ENCODE data around the gene CCL5.

DNA sequence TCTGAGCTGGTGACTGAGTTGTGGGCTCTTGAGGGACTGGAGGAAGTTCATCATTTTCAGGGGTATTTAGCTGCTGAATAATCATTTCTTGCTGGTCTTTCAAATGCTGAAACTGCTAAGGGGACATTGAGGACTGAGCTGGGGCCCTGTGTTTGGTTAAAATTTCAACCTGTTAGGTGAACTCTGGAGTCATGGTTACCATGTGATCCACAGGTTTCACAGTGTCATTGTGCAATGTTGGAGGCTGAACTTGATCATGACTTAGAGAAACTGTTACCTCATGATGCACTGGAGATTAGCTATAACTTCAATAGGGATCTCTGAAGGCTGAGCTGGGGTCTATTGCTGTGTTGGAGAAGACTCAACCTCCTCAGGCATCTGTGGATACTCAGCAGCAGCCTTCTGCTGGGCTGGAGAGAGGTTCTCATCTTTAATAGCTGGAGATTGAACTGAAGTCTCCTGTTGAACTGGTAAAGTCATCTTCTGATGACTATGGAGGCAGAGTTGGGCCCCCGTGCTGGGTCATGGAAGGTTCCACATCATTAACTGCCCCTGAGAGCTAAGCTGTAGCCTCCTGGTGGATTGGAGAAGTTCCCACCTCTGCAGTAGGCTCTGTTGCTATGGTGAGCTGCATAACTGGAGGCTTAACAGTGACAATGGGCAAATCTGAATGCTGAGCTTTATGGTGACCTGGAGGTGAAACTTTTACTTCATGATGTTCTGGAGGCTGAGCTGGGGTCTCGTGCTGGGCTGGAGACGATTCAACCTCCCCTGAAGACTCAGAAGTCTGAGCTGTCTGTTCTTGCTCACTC, 35.2 kb upstream of the CCL5 start:
- TF ChIP-seq POLR2AphosphoS5 (IDR thresholded peaks at IDR 0.05; ENCODE audit: low read depth, low read length) (no peak), TAF1 (IDR thresholded peaks at IDR 0.05; ENCODE audit: borderline replicate concordance, insufficient read depth, low read length) (no peak), SIN3A (IDR thresholded peaks at IDR 0.05; ENCODE audit: borderline replicate concordance, insufficient read depth, low read length) (no peak), FOXP2 (optimal IDR thresholded peaks at IDR 0.05; ENCODE audit: borderline replicate concordance, extremely low read depth, extremely low read length, insufficient read depth) (no peak)
- TF ChIP-seq, protein P1, sequence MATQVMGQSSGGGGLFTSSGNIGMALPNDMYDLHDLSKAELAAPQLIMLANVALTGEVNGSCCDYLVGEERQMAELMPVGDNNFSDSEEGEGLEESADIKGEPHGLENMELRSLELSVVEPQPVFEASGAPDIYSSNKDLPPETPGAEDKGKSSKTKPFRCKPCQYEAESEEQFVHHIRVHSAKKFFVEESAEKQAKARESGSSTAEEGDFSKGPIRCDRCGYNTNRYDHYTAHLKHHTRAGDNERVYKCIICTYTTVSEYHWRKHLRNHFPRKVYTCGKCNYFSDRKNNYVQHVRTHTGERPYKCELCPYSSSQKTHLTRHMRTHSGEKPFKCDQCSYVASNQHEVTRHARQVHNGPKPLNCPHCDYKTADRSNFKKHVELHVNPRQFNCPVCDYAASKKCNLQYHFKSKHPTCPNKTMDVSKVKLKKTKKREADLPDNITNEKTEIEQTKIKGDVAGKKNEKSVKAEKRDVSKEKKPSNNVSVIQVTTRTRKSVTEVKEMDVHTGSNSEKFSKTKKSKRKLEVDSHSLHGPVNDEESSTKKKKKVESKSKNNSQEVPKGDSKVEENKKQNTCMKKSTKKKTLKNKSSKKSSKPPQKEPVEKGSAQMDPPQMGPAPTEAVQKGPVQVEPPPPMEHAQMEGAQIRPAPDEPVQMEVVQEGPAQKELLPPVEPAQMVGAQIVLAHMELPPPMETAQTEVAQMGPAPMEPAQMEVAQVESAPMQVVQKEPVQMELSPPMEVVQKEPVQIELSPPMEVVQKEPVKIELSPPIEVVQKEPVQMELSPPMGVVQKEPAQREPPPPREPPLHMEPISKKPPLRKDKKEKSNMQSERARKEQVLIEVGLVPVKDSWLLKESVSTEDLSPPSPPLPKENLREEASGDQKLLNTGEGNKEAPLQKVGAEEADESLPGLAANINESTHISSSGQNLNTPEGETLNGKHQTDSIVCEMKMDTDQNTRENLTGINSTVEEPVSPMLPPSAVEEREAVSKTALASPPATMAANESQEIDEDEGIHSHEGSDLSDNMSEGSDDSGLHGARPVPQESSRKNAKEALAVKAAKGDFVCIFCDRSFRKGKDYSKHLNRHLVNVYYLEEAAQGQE (IDR thresholded peaks at IDR 0.05; ENCODE audit: insufficient read depth in 1 of 2, low read depth in 2 of 2, low read length in 2 of 2): no peak

Data from PFSK-1 (cell line).